GM21717 (cell line): ENCODE results near the gene RAPGEFL1.
"Not testable (repeated sequence)": the region's sequence is repeated elsewhere in the genome, so short reads cannot be mapped to it uniquely, and the experiment has no call there.

Experiments
- ATAC-seq: cut with Tn5 transposase; IDR thresholded peaks from one replicate; pipeline ENCODE4 v1.9.1; 2021; ENCODE audit warnings: mild to moderate bottlenecking, moderate library complexity; ENCODE audit not compliant: unreplicated experiment

RAPGEFL1 gene

GRCh38 chr17:40173778-40174135 is 3.5 kb upstream of the RAPGEFL1 start:
- ATAC-seq, result no peak

GRCh38 chr17:40174514-40174913 is 2.8 kb upstream of the RAPGEFL1 start:
- ATAC-seq, result no peak

- ATAC-seq, result no peak
Measured at GRCh38 chr17:40175928-40176753, 1.1 kb upstream of the RAPGEFL1 start.

GRCh38 chr17:40176754-40177110 is 538 bp upstream of the RAPGEFL1 start:
- ATAC-seq, result no peak

- ATAC-seq, result no peak
Measured at GRCh38 chr17:40178021-40178601, 841 bp downstream of the RAPGEFL1 start.

- no peak for ATAC-seq
Measured at GRCh38 chr17:40178660-40179059, 1.4 kb downstream of the RAPGEFL1 start.

GRCh38 chr17:40179923-40180659 is 2.8 kb downstream of the RAPGEFL1 start:
- ATAC-seq, result no peak

GRCh38 chr17:40180694-40181093 is 3.4 kb downstream of the RAPGEFL1 start:
- ATAC-seq, result no peak

- ATAC-seq, result no peak
Measured at GRCh38 chr17:40181205-40181604, 3.9 kb downstream of the RAPGEFL1 start.

GRCh38 chr17:40182606-40183005 is 5.3 kb downstream of the RAPGEFL1 start:
- ATAC-seq, result no peak

- ATAC-seq, result no peak
Measured at GRCh38 chr17:40187238-40187637, 10.0 kb downstream of the RAPGEFL1 start.

GRCh38 chr17:40188694-40189093 is 11.4 kb downstream of the RAPGEFL1 start:
- no peak for ATAC-seq

- ATAC-seq, result no peak
Measured at GRCh38 chr17:40190197-40191021, 13.1 kb downstream of the RAPGEFL1 start.

GRCh38 chr17:40191237-40192208 is 14.3 kb downstream of the RAPGEFL1 start:
- peak; percentile 52 for ATAC-seq

GRCh38 chr17:40192961-40193360 is 15.7 kb downstream of the RAPGEFL1 start:
- ATAC-seq, result no peak

- ATAC-seq, result no peak
Measured at GRCh38 chr17:40194821-40195220, 17.6 kb downstream of the RAPGEFL1 start.

- no peak for ATAC-seq
Measured at GRCh38 chr17:40197550-40197949, 20.3 kb downstream of the RAPGEFL1 start.

- not testable (repeated sequence) for ATAC-seq
Measured at GRCh38 chr17:40197965-40198456, 20.7 kb downstream of the RAPGEFL1 start.

- no peak for ATAC-seq
Measured at GRCh38 chr17:40198576-40198975, 21.3 kb downstream of the RAPGEFL1 start.

GRCh38 chr17:40203131-40203530 is 25.9 kb downstream of the RAPGEFL1 start:
- no peak for ATAC-seq
